ENCODE measurements around the gene PRELP. TPM values are rescaled to one million over a fixed set of nuclear protein-coding genes. Genes with fewer than 3 reads are reported as not detected.
"Not testable (repeated sequence)": the region's sequence is repeated elsewhere in the genome, so short reads cannot be mapped to it uniquely, and the experiment has no call there.

The PRELP gene
- total RNA-seq: 10 to 100 TPM; 47.4 to 71.7 TPM
- long read RNA-seq, full-length matches to known transcripts: 22 of 70 reads
- long read RNA-seq, partial matches to known transcripts: 45 of 70 reads
- long read RNA-seq, other reads (novel, unspliced or antisense): 3 of 70 reads

DNA sequence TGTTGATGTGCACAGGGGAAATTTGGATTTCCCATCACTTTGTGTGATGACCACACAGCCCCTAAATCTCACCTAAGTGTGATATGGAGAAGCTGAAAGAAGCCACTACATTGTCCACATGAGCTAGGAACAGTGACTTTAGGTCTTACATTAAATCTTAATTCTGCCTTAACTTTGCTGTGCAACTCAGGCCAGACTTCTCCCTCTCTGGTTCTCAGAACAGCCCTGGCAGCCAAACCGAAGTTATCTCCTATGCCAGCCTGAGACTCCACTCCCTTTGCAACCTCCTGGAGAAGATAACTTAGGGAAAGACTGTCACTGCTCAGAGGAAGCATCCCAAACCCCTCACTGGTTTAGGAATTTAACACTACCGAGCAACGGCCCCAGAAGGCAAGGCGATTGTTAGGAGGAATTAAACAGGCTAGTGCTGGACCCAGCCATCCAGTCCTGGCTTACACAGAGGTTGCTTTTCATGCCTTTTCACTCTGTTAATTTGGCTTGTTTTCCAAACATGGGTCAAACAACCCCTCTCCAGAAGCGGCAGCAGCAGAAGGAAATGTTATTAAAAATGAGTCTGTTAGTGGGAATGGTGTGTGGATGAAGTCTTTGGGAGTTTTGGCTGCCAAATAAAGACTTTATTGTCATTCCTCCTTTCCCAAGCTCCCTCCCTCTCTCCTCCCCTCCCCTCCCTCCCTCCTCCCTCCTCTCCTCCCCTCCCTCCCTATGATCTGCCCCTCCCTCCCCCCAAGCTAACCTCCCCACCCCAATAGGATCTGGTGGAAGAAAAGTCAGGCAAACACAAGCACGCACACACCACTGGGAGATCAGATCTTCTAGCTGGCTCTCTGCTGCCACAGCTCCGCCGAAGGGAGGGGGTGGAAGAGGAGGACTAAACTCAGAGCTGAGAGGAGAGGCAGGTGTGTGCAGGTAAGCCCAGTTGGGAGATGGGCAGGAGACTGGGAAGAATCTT lies at the start of gene PRELP:
Gene PRELP, plus strand, starts transcription at position 795 of the 970 bp plus-strand sequence. CDS start 7,379 bp downstream, outside the sequence.
- intact Hi-C loops (cut with DNase I): no loop called here
- ATAC-seq (peak; percentile 66 to 74), DNase-seq (no peak)

- intact Hi-C loops (cut with DNase I): no loop called here
- DNase-seq (no peak), ATAC-seq (no peak)
Measured at GRCh38 chr1:203426366-203426765, 49.2 kb upstream of the PRELP start.

- intact Hi-C loops (cut with DNase I): no loop called here
- DNase-seq: no peak
- ATAC-seq: no peak
Measured at GRCh38 chr1:203426870-203427269, 48.7 kb upstream of the PRELP start.

- ATAC-seq (no peak), DNase-seq (no peak)
- intact Hi-C loops (cut with DNase I): no loop called here
Measured at GRCh38 chr1:203427451-203427850, 48.2 kb upstream of the PRELP start.

- no peak for ATAC-seq
- intact Hi-C loops (cut with DNase I): no loop called here
Measured at GRCh38 chr1:203428981-203429599, 46.5 kb upstream of the PRELP start.

DNA sequence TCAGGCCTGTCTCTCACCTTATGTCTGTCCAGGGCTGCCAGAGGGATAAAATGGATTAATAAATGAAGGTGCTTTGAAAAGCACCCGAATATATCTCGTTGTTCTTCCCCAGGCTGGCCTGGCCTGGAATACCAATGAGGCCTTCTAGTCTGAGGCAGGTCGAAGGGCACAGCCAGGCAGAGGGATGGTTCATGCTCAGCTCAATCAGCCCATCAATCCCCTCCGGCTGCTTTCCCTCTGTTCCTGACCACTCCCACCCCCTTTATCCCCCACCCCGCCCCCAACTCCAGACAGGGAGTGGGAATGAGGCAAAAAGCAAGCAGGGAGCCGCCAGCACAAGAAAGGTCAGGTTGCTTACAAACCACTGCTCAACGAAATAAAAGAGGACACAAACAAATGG lies 40.0 kb upstream of the PRELP start:
- no peak for DNase-seq
- intact Hi-C loops (cut with DNase I): no loop called here
- no peak for ATAC-seq

More at GRCh38 chr1:203428981-203429599, 46.5 kb upstream of the PRELP start:
- no peak for DNase-seq

DNA sequence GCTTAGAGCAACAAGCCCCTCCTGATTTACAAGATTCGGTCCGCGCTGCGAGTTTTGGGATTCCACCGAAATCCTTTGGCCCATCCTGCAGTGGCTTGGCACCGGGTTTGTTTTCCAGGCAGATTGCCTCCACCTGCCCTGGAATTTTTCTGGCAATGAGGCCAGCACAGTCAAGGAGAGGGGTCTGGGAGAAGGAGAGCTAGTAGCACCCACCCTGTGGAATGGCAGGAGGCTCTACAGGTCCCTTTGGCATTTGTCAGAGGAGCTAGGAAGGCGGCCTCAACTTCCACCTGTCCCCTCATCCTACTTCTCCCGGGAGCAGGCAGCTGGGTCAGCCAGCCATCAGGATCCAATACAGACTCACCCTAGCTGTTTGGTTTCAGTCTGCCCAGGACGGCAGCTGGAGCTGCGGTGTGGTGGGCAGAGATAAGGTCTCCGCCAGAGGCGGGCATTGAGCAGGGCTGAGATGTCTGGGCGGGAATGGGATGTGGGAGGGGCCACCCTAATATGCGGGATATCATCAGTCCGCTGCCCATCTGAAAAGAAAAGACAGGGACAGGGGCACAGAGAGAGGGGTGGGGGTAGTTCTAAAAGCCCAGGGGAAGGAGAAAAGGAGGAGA lies 37.8 kb upstream of the PRELP start:
- DNase-seq (no peak), ATAC-seq (no peak)
- intact Hi-C loops (cut with DNase I): no loop called here

DNA sequence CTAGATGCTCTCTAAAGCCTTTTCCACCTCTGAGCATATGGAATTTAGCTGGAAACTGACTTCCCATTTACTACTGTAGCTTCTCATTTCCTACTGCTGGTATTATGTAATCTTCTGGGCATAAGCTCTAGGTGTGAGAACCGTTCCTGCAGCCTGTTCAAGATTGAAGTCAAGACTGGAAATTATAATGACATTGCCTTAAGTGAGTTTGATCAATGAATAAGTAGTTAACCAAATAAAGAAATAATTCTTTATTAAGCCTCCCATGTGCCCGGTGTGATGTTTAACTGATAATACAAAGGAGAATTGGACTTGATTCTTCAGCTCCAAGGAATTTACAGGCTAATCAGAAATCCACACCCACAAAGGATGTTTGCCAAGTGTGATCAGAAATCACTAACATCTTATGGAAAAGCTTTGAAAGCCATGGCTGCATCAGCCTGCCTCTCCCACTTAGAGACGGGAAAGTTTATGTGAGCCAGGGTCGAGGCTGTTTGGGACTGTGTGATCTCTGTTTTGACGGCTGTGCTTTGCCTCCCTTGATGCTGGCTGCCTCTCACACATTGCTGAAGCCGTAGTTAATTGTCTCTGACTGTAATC lies 36.4 kb upstream of the PRELP start:
- ATAC-seq (no peak), DNase-seq (no peak)
- intact Hi-C loops (cut with DNase I): no loop called here

DNA sequence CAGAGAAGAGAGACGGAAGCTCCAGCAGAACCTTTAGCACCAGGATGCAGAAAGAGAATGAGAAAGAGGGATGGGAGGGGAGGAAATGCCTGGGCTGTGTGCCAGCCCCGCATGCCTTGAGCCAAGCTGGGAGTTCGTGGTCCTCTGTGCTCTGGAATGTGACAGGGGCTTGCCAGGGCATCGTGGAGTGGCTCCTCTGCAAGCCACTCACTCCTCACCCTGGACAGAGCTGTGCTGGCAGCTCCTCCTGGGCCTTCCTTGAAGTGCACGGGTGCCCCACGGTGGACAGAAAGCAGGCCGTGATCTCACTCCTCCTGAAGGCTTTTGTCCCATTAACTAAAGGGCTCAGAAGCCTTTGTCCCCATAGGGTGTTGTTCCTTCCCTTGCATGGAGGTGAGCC lies 34.8 kb upstream of the PRELP start:
- DNase-seq: peak; percentile 78
- peak; percentile 91 to 97 for ATAC-seq
- intact Hi-C loops (cut with DNase I): loop anchor here (2.0 to 5.0 kb wide), 2 partner anchors 98 to 102 kb away; no protein-coding TSS in a partner anchor

- no peak for DNase-seq
- no peak for ATAC-seq
- intact Hi-C loops (cut with DNase I): loop anchor here (2.0 to 5.0 kb wide), 2 partner anchors 99 to 103 kb away; no protein-coding TSS in a partner anchor
Measured at GRCh38 chr1:203441766-203442165, 33.8 kb upstream of the PRELP start.

DNA sequence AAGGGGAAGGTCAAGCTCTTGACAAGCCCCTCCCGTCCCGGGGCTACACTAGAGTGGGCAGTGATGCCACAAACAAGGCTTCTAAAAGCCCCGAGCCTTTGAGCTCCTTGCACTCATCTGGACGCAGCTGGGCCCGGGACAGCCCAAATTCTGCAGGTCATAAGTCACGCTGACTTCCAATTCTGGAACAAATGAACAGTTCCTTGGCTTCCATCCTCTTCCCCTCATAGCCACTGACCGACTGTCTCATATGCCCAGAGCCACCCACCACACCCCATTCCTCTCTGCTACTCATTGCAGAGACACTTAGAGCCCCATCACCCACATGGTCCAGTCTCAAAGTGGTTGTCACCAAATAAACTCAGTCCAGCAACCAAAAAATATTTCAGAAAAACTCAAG lies 32.8 kb upstream of the PRELP start:
- peak; percentile 48 for DNase-seq
- intact Hi-C loops (cut with DNase I): loop anchor here in 1 of 2 donors (5.0 kb wide), 1 partner anchor 101 kb away; no protein-coding TSS in a partner anchor
- peak in 1 of 2 donors; percentile 24 for ATAC-seq

DNA sequence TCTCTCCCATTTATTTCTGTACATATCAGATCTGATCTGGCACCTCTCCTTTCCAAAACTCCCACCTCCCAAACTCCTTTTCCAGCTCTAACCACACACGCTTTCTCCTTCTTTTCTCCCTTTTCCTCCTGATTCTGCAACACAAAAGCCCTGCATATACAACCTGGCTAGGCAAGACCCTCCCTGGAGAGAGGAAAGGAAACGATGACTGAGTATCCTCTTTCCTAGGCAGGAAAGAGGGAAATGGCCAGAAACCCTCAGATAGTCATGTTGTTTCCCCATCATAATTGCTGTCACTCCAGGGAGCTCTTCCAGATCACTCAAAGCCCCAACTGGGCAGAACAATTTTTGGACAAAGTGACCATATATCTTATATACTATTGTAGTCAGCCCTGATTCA lies 32.3 kb upstream of the PRELP start:
- no peak for ATAC-seq

GRCh38 chr1:203444171-203444576 lies 31.4 kb upstream of the PRELP start:
- DNase-seq (no peak), ATAC-seq (no peak)
- intact Hi-C loops (cut with DNase I): loop anchor here in 1 of 2 donors (5.0 kb wide), 1 partner anchor 102 kb away; no protein-coding TSS in a partner anchor

More for the DNA sequence above, 32.3 kb upstream of the PRELP start:
- DNase-seq: no peak
- intact Hi-C loops (cut with DNase I): loop anchor here in 1 of 2 donors (5.0 kb wide), 1 partner anchor 101 kb away; no protein-coding TSS in a partner anchor

GRCh38 chr1:203447151-203447550 lies 28.5 kb upstream of the PRELP start:
- intact Hi-C loops (cut with DNase I): no loop called here
- DNase-seq (no peak), ATAC-seq (no peak)

DNA sequence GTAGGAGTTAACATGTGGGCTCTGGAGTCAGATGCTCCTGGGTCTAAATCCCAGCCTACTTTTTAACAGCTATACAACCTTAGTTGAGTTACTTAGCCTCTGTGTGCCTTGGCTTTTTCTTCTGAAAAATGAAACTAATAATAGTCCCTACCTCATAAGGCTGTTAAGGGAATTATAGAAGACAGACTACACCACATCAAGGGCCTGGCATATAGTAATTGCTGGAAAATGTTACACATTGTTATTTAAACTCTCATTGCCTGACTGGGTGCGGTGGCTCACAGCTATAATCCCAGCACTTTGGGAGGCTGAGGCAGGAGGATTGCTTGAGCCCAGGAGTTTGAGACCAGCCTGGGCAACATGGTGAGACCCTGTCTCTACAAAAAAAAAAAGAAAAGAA lies 28.0 kb upstream of the PRELP start:
- DNase-seq; intact Hi-C loops (cut with DNase I); ATAC-seq: not testable (repeated sequence)

- DNase-seq (no peak), ATAC-seq (peak; percentile 62 to 71)
- intact Hi-C loops (cut with DNase I): no loop called here
Measured at GRCh38 chr1:203448521-203449061, 27.0 kb upstream of the PRELP start.

DNA sequence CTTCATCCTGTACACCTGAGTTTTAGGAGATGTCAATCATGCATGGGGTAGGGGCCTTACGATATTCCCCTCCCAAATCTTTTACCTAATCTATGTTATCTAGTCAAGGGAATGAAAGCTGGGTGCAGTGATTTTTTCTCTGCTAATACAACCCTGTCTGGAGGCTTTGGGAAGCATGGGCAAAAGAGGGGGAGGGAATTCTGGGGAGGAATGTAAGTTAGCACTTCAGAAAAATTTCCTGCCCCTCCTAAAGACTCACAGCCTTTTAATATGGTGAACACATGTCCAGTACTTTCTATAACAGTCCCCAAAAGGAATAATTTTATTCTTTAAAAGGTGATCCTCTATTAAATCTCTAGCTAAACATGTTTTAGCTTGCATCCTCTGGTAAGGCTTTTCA lies 25.6 kb upstream of the PRELP start:
- ATAC-seq (no peak), DNase-seq (no peak)
- intact Hi-C loops (cut with DNase I): no loop called here

- DNase-seq (no peak), ATAC-seq (no peak)
- intact Hi-C loops (cut with DNase I): no loop called here
Measured at GRCh38 chr1:203450479-203451149, 25.0 kb upstream of the PRELP start.
